ENCODE results near the gene RPL5. TPM values are rescaled to one million over a fixed set of nuclear protein-coding genes. Genes with fewer than 3 reads are reported as not detected.

Gene RPL5
- total RNA-seq, 1 donor from 2014 or later: 2,641 TPM

DNA sequence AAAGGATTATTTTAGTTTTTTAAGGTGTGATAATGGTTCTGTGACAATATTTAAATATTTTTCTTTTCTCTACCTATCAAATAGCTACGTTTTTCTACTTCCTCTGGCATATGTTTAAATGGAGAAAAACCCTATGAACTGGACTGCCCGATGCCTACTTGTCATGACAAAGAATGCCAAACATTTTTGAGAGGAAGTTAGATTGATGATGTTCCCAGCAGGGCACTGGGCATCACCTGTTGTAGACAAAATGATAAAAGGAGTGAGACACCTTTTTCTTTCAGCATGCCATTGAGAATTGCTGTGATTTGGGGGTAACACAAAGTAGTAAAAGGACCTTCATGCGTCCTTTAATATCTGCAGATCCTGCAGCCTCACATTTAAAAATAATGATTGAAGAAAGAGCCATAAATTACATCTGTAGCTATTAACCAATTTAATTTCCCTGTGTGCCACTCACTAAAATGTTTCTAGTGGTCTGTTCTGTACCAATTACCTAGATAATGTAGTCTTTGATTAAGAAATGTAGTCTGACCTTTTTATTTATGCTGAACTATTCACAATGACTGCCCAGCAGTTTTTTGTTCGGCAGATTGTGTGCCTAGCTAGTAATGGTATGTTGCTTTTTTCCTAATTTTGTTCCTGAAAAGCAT, 47.6 kb downstream of the RPL5 start:
- Histone ChIP-seq H3K27me3 (ENCODE audit: control insufficient read depth, insufficient read depth, low read length) (no peaks in the 10 kb centered on the region), H3K36me3 (ENCODE audit: control insufficient read depth, insufficient read depth, low read length) (no peaks in the 10 kb centered on the region), H3K4me3 (ENCODE audit: low read depth, low read length) (no peak overlapping the region)
- DNase-seq (ENCODE audit: low read depth): no peak
- TF ChIP-seq, protein P1, sequence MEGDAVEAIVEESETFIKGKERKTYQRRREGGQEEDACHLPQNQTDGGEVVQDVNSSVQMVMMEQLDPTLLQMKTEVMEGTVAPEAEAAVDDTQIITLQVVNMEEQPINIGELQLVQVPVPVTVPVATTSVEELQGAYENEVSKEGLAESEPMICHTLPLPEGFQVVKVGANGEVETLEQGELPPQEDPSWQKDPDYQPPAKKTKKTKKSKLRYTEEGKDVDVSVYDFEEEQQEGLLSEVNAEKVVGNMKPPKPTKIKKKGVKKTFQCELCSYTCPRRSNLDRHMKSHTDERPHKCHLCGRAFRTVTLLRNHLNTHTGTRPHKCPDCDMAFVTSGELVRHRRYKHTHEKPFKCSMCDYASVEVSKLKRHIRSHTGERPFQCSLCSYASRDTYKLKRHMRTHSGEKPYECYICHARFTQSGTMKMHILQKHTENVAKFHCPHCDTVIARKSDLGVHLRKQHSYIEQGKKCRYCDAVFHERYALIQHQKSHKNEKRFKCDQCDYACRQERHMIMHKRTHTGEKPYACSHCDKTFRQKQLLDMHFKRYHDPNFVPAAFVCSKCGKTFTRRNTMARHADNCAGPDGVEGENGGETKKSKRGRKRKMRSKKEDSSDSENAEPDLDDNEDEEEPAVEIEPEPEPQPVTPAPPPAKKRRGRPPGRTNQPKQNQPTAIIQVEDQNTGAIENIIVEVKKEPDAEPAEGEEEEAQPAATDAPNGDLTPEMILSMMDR (IDR thresholded peaks at IDR 0.05; ENCODE audit: insufficient read depth, low read length, severe bottlenecking): no peak
- FAIRE-seq: no peak

DNA sequence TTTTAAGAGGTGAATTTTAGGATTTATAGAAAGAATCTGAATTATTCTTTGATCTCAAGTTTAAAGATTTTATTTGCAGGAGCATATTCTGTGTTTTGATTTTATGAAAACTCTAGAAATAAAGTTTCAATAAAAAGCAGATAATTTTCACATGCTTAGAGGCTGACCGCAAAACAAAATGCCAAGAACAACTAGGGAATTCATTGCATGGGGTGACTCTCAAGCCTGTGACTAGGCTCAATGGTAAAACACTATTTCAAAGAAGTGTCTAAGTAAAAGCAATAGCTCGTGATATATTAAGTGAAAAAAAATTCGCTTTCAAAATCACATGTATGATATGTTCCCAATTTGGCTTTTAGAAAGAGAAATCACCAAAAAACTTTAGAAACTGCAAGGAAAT, 49.6 kb downstream of the RPL5 start:
- TF ChIP-seq, protein P1 (IDR thresholded peaks at IDR 0.05; ENCODE audit: insufficient read depth, low read length, severe bottlenecking): no peak
- Histone ChIP-seq H3K4me3 (ENCODE audit: low read depth, low read length) (no peak overlapping the region), H3K36me3 (ENCODE audit: control insufficient read depth, insufficient read depth, low read length) (no peaks in the 10 kb centered on the region), H3K27me3 (ENCODE audit: control insufficient read depth, insufficient read depth, low read length) (no peaks in the 10 kb centered on the region)
- no peak for FAIRE-seq
- DNase-seq (ENCODE audit: low read depth): no peak

DNA sequence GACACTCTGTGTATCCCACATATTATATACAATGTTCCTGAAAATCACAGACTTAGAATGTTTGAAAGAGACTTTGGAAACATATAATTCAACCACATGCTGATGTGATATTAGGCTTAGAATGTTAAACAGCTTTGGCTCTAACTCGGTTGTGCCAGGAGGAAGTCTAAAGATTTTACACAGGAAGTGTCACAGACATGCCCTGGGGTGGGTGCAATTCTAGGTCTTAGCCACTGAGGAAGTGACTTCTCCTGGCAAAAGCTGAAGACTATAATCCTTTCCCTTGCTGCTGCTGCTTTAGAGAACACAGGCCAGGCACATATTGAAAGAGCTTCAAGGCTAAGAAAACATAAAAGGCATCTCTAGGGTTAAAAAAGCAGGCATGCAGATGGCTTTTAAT, 51.0 kb downstream of the RPL5 start:
- no peak for FAIRE-seq
- Histone ChIP-seq H3K36me3 (ENCODE audit: control insufficient read depth, insufficient read depth, low read length) (no peaks in the 10 kb centered on the region), H3K27me3 (ENCODE audit: control insufficient read depth, insufficient read depth, low read length) (no peaks in the 10 kb centered on the region), H3K4me3 (ENCODE audit: low read depth, low read length) (no peak overlapping the region)
- TF ChIP-seq, protein P1 (IDR thresholded peaks at IDR 0.05; ENCODE audit: insufficient read depth, low read length, severe bottlenecking): no peak
- peak; percentile 57 for DNase-seq (ENCODE audit: low read depth)

DNA sequence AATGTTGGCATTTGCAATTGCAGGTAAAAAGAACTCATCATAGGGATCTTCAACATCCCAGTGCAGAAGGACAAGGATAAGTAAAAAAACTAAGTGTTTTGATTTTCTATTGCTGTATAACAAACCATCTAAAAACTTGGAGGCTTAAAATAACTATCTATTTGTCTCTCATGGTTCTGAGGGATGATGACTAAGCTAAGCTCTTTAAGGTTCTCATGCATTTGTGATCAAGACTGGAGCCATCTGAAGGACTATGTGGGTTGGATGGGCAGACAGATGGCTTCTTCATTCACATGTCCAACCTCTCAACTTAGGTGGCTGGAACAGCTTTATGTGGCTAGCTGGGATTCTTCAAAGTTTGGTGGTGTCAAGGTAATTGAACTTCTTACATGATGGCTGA, 51.5 kb downstream of the RPL5 start:
- DNase-seq (ENCODE audit: low read depth) (no peak), FAIRE-seq (no peak)
- no peaks in the 10 kb centered on the region for H3K27me3 ChIP-seq (ENCODE audit: control insufficient read depth, insufficient read depth, low read length)
- H3K4me3 ChIP-seq (ENCODE audit: low read depth, low read length): no peak overlapping the region
- H3K36me3 ChIP-seq (ENCODE audit: control insufficient read depth, insufficient read depth, low read length): no peaks in the 10 kb centered on the region
- TF ChIP-seq, protein P1 (IDR thresholded peaks at IDR 0.05; ENCODE audit: insufficient read depth, low read length, severe bottlenecking): no peak

DNA sequence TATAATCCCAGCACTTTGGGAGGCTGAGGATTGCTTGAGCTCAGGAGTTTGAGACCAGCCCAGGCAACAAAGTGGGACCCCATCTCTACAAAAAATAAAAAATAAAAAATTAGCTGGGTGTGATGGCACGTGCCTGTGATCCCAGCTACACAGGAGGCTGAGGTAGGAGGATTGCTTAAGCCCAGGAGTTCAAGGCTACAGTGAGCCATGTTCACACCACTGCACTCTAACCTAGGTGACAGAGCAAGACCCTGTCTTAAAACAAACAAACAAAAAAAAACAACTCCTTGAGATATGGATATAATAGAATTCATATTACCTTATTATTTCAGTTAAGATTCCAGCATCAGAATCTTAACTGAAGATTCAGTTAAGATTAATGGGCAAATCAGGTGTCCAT, 52.4 kb downstream of the RPL5 start:
- TF ChIP-seq, protein P1 (IDR thresholded peaks at IDR 0.05; ENCODE audit: insufficient read depth, low read length, severe bottlenecking): no peak
- FAIRE-seq: no peak
- DNase-seq (ENCODE audit: low read depth): no peak
- no peaks in the 10 kb centered on the region for H3K36me3 ChIP-seq (ENCODE audit: control insufficient read depth, insufficient read depth, low read length)
- no peak overlapping the region for H3K4me3 ChIP-seq (ENCODE audit: low read depth, low read length)
- H3K27me3 ChIP-seq (ENCODE audit: control insufficient read depth, insufficient read depth, low read length): no peaks in the 10 kb centered on the region

DNA sequence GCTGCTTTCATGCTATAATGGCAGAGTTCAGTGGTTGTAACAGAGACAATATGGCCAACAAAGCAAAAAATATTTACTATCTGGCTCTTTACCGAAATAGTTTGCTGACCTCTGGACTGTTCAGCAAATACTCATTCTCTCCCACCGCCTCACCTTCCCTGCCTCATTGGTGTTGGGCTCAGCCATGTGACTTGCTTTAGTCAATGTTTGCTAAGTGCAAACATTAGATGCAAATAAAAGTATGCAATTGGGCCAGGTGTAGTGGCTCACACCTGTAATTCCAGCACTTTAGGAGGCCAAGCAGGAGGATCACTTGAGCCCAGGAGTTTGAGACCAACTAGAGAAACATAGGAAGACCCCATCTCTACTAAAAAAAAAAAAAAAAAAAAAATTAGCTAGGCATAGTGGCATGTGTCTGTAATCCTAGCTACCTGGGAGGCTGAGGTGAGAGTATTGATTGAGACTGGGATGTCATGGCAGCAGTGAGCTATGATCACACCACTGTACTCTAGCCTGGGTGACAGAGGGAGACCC, 55.1 kb downstream of the RPL5 start:
- H3K36me3 ChIP-seq (ENCODE audit: control insufficient read depth, insufficient read depth, low read length): no peaks in the 10 kb centered on the region
- H3K27me3 ChIP-seq (ENCODE audit: control insufficient read depth, insufficient read depth, low read length): no peaks in the 10 kb centered on the region
- H3K4me3 ChIP-seq (ENCODE audit: low read depth, low read length): no peak overlapping the region
- TF ChIP-seq, protein P1 (IDR thresholded peaks at IDR 0.05; ENCODE audit: insufficient read depth, low read length, severe bottlenecking): no peak
- DNase-seq (ENCODE audit: low read depth) (peak; percentile 10), FAIRE-seq (no peak)
